Astrocyte of the cerebellum (primary cell): ENCODE measurements around the gene AFF3.

Experiments used
- DNase-seq: peaks from one replicate; pipeline ENCODE4 v3.0.0-alpha.2; 2011; ENCODE audit warnings: low read depth
- H3K4me3 ChIP-seq: 2 replicates; pipeline ENCODE4 v1.5.1; 2011; ENCODE audit warnings: mild to moderate bottlenecking, low read depth, low read length, moderate library complexity
- CTCF ChIP-seq: IDR thresholded peaks from 2 replicates; pipeline ENCODE4 v1.5.1; 2012; ENCODE audit warnings: low read length, low read depth, moderate library complexity, mild to moderate bottlenecking; ENCODE audit errors: missing control alignments
- in situ Hi-C: cut with HindIII; loops from 2 replicates; pipeline ENCODE4 v1.10.0; 2017; ENCODE audit warnings: low sequenced_read_pairs

Gene AFF3

GRCh38 chr2:100039291-100039980, 103.0 kb downstream of the AFF3 start:
- no peak for DNase-seq
- H3K4me3 ChIP-seq, result no peak overlapping the region
- in situ Hi-C loops, result no loop called here
- TF ChIP-seq CTCF, result no peak

DNA sequence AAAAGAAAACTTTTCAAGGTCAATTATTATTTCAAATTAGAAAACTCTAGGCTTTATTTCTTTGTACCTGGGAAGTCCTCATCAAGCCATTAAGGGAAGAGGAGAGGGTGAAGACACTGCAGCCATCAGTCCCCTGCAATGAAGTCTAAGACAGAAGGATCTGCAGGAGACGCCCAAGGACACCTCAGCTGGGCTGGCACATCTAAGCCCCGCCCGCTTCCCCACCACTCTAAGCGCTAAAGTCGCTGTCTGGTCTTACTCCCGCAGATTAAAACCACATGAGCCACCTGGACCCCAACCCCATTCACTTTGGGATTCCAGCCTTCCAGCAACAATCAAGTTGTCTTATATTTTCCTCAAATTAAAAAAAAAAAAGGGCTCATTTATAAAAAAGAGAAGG, 104.4 kb downstream of the AFF3 start:
- in situ Hi-C loops, result no loop called here
- no peak overlapping the region for H3K4me3 ChIP-seq

DNA sequence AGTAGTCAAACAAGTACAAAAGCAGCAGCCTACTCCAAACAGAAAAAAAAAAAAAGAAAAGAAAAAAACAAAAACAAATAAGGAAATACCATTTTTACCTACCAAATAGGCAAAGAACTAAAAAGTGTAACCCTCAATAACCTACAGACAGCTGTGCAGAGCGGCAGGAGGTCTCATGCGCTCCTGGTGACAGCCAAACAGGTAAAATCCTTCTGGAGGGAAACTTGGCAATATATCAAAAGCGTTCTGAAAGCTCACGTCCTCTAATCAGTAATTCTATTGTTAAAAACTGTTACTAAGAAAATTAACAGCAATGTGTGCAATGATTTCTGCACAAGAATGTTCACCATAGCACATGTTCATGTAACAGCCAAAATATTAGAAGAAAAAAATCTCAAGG, 105.6 kb downstream of the AFF3 start:
- no peak overlapping the region for H3K4me3 ChIP-seq
- no peak for DNase-seq
- TF ChIP-seq CTCF, result no peak
- in situ Hi-C loops, result no loop called here

More for the DNA sequence above, 104.4 kb downstream of the AFF3 start:
- no peak for DNase-seq
- TF ChIP-seq CTCF, result no peak

GRCh38 chr2:100036026-100036425, 106.4 kb downstream of the AFF3 start:
- in situ Hi-C loops, result no loop called here
- no peak for DNase-seq
- H3K4me3 ChIP-seq, result no peak overlapping the region
- no peak for TF ChIP-seq CTCF

- no peak for TF ChIP-seq CTCF
- no peak overlapping the region for H3K4me3 ChIP-seq
- DNase-seq, result no peak
- in situ Hi-C loops, result loop anchor here (5.0 kb wide), 1 partner anchor 38 kb away; no protein-coding TSS in a partner anchor
Observed at GRCh38 chr2:100034431-100034830, 108.0 kb downstream of the AFF3 start.

- DNase-seq, result no peak
- TF ChIP-seq CTCF, result no peak
- H3K4me3 ChIP-seq, result no peak overlapping the region
- in situ Hi-C loops, result loop anchor here (5.0 kb wide), 1 partner anchor 38 kb away; no protein-coding TSS in a partner anchor
Observed at GRCh38 chr2:100033976-100034375, 108.4 kb downstream of the AFF3 start.
